Measurements from ENCODE around the gene PLVAP.

- TF ChIP-seq ZNF138 (tag by site-specific recombination; IDR thresholded peaks at IDR 0.05; ENCODE audit: borderline replicate concordance) (no peak), PRDM2 (tag by site-specific recombination; IDR thresholded peaks at IDR 0.05; ENCODE audit: borderline replicate concordance) (no peak), ZNF16 (tag by site-specific recombination; IDR thresholded peaks at IDR 0.05; ENCODE audit: low read depth) (no peak), TCF7L2 (IDR thresholded peaks at IDR 0.05; ENCODE audit: borderline replicate concordance, low read depth, low read length) (no peak), ZNF660 (tag by site-specific recombination; IDR thresholded peaks at IDR 0.05) (no peak), CTCF (tag by site-specific recombination; IDR thresholded peaks at IDR 0.05) (no peak), ZFP37 (tag by site-specific recombination; IDR thresholded peaks at IDR 0.05) (no peak), KLF9 (tag by site-specific recombination; IDR thresholded peaks at IDR 0.05; ENCODE audit: low read depth) (no peak), ZNF785 (tag by site-specific recombination; IDR thresholded peaks at IDR 0.05) (no peak)
These were observed 35.8 kb downstream of the PLVAP start for GRCh38 chr19:17341386-17341785.

Measured in HEK293 (cell line).